WTC11 (cell line): ENCODE results near the gene SRP9. TPM values are rescaled to one million over a fixed set of nuclear protein-coding genes. Genes with fewer than 3 reads are reported as not detected.
"Not testable (repeated sequence)": the region's sequence is repeated elsewhere in the genome, so short reads cannot be mapped to it uniquely, and the experiment has no call there.

Experiments
- ATAC-seq: fragments of 200-7000 bp; cut with Tn5 transposase; 2 replicates; pipeline ENCODE4 v1.10.0; 2021; ENCODE audit warnings: mild to moderate bottlenecking, moderate library complexity
- CTCF ChIA-PET: fragments of 300-600 bp; sonication (Branson Sonifier 250); formaldehyde crosslinking; loops from one replicate; lab custom pipeline; 2021; ENCODE audit warnings: antibody characterized with exemption; lab: Charles Lee
- POLR2A ChIA-PET: fragments of 350-600 bp; sonication (Branson Sonifier 250); formaldehyde crosslinking; loops from one replicate; lab custom pipeline; 2021; ENCODE audit warnings: antibody characterized with exemption; lab: Charles Lee
- DNase-seq: peaks from one replicate; pipeline ENCODE4 v3.0.0; 2021; ENCODE audit warnings: low spot score
- H3K27ac Mint-ChIP-seq: 2 replicates; pipeline ENCODE4 v1.8.0; 2021; ENCODE audit warnings: mixed read lengths
- H3K27me3 Mint-ChIP-seq: 2 replicates; pipeline ENCODE4 v1.8.0; 2021; ENCODE audit warnings: low read depth, mild to moderate bottlenecking, moderate library complexity, mixed read lengths
- H3K36me3 Mint-ChIP-seq: 2 replicates; pipeline ENCODE4 v1.8.0; 2021; ENCODE audit warnings: mixed read lengths
- H3K4me1 Mint-ChIP-seq: 2 replicates; pipeline ENCODE4 v1.8.0; 2022; ENCODE audit warnings: mixed read lengths
- H3K4me3 Mint-ChIP-seq: 2 replicates; pipeline ENCODE4 v1.8.0; 2021; ENCODE audit warnings: mild to moderate bottlenecking, moderate library complexity, mixed read lengths
- H3K9me3 Mint-ChIP-seq: 2 replicates; pipeline ENCODE4 v1.8.0; 2021; ENCODE audit warnings: mixed read lengths
- AR ChIP-seq: fragments of 250-450 bp; sonication (Bioruptor Pico); IDR thresholded peaks from 2 replicates; pipeline ENCODE4 v1.9.0; 2021; ENCODE audit warnings: mild to moderate bottlenecking
- ATF3 ChIP-seq: sonication (generic); formaldehyde crosslinking; conservative IDR thresholded peaks from 2 replicates; pipeline ENCODE4 v1.8.1; 2022; ENCODE audit warnings: mild to moderate bottlenecking, missing genetic modification reagents
- GRHL2 ChIP-seq: fragments of 250-450 bp; sonication (Bioruptor Pico); IDR thresholded peaks from 2 replicates; pipeline ENCODE4 v1.8.0; 2022; ENCODE audit warnings: mild to moderate bottlenecking, moderate library complexity; ENCODE audit not compliant: insufficient replicate concordance, severe bottlenecking
- IRF1 ChIP-seq: sonication (generic); formaldehyde crosslinking; IDR thresholded peaks from 2 replicates; pipeline ENCODE4 v1.8.0; 2023; ENCODE audit warnings: missing genetic modification reagents
- IRF2 ChIP-seq: sonication (generic); formaldehyde crosslinking; IDR thresholded peaks from 2 replicates; pipeline ENCODE4 v1.8.0; 2022; ENCODE audit warnings: low read depth, missing genetic modification reagents, borderline replicate concordance
- JUN ChIP-seq: sonication (generic); formaldehyde crosslinking; IDR thresholded peaks from 2 replicates; pipeline ENCODE4 v1.8.0; 2023; ENCODE audit warnings: mild to moderate bottlenecking, missing genetic modification reagents
- MLX ChIP-seq: sonication (generic); formaldehyde crosslinking; IDR thresholded peaks from 2 replicates; pipeline ENCODE4 v1.8.1; 2023; ENCODE audit warnings: mild to moderate bottlenecking, missing genetic modification reagents, moderate library complexity
- NFE2L1 ChIP-seq: sonication (generic); formaldehyde crosslinking; IDR thresholded peaks from 2 replicates; pipeline ENCODE4 v1.8.1; 2023; ENCODE audit warnings: missing genetic modification reagents
- NR2C2 ChIP-seq: sonication (generic); formaldehyde crosslinking; IDR thresholded peaks from 2 replicates; pipeline ENCODE4 v1.8.0; 2022; ENCODE audit warnings: mild to moderate bottlenecking, missing genetic modification reagents
- SP1 ChIP-seq: sonication (generic); formaldehyde crosslinking; conservative IDR thresholded peaks from 2 replicates; pipeline ENCODE4 v1.8.1; 2022; ENCODE audit warnings: missing genetic modification reagents
- TCF7 ChIP-seq: sonication (generic); formaldehyde crosslinking; IDR thresholded peaks from 2 replicates; pipeline ENCODE4 v1.8.0; 2022; ENCODE audit warnings: mild to moderate bottlenecking, low read depth, missing genetic modification reagents, moderate library complexity
- TEAD1 ChIP-seq: sonication (generic); formaldehyde crosslinking; IDR thresholded peaks from 2 replicates; pipeline ENCODE4 v1.8.0; 2022; ENCODE audit warnings: mild to moderate bottlenecking, missing genetic modification reagents
- TEAD4 ChIP-seq: sonication (generic); formaldehyde crosslinking; IDR thresholded peaks from 2 replicates; pipeline ENCODE4 v1.8.0; 2022; ENCODE audit warnings: mild to moderate bottlenecking, missing genetic modification reagents
- ZBTB21 ChIP-seq: sonication (generic); formaldehyde crosslinking; IDR thresholded peaks from 2 replicates; pipeline ENCODE4 v1.8.1; 2023; ENCODE audit warnings: mild to moderate bottlenecking, missing genetic modification reagents, borderline replicate concordance
- ZNF121 ChIP-seq: sonication (generic); formaldehyde crosslinking; IDR thresholded peaks from 2 replicates; pipeline ENCODE4 v1.8.0; 2023; ENCODE audit warnings: missing genetic modification reagents
- ZNF423 ChIP-seq: fragments of 250-450 bp; sonication (Bioruptor Pico); IDR thresholded peaks from 2 replicates; pipeline ENCODE4 v2.1.2; 2022; ENCODE audit warnings: mild to moderate bottlenecking, moderate library complexity
- total RNA-seq: library from RNA; stranded (reverse); gene quantifications from 3 replicates; pipeline ENCODE4 v1.2.3, GENCODE V29; 2021

Gene SRP9
- total RNA-seq, 1 experiment from 2014 or later, result 375 TPM

- POLR2A ChIA-PET, result not testable (repeated sequence)
Observed at GRCh38 chr1:225815090-225815489, 37.5 kb downstream of the SRP9 start.

GRCh38 chr1:225815526-225816178, 38.0 kb downstream of the SRP9 start:
- H3K4me1 Mint-ChIP-seq, result peaks cover 61% of the 10 kb centered on the region

More at GRCh38 chr1:225815090-225815489, 37.5 kb downstream of the SRP9 start:
- H3K9me3 Mint-ChIP-seq, DNase-seq, H3K36me3 Mint-ChIP-seq, CTCF ChIA-PET, H3K4me3 Mint-ChIP-seq, ATAC-seq, H3K27ac Mint-ChIP-seq, H3K27me3 Mint-ChIP-seq: not testable (repeated sequence)
- peaks cover 63% of the 10 kb centered on the region for H3K4me1 Mint-ChIP-seq
- TF ChIP-seq ZNF121 (CRISPR knock-in tag), result peak; percentile 88; the same call in 1 of the 2 replicates

GRCh38 chr1:225816643-225817538, 39.3 kb downstream of the SRP9 start:
- DNase-seq (no peak), ATAC-seq (peak; percentile 8; the same call in 1 of the 2 replicates)
- POLR2A ChIA-PET, result interaction anchor here (1.0 kb wide), 1 partner anchor 39 kb away, joined by 4 read pairs; the partner anchor contains the start of gene SRP9
- no peaks in the 10 kb centered on the region; the same call in 1 of the 2 replicates for H3K27me3 Mint-ChIP-seq
- H3K4me1 Mint-ChIP-seq, result peaks cover 50% of the 10 kb centered on the region
- CTCF ChIA-PET, result interaction anchor here (0.7 to 3.5 kb wide), 4 partner anchors 25 to 342 kb away, joined by 3 to 21 read pairs (median 10); partner anchors contain the start of gene SRP9
- peak overlapping the region; percentile 85 for H3K27ac Mint-ChIP-seq
- H3K36me3 Mint-ChIP-seq, result peaks cover 6% of the 10 kb centered on the region
- TF ChIP-seq ZNF423 (CRISPR knock-in tag) (peak; percentile 15), JUN (CRISPR knock-in tag) (no peak)
- H3K4me3 Mint-ChIP-seq, result no peak overlapping the region
- H3K9me3 Mint-ChIP-seq, result no peaks in the 10 kb centered on the region

More at GRCh38 chr1:225815526-225816178, 38.0 kb downstream of the SRP9 start:
- Mint-ChIP-seq H3K27me3 (no peaks in the 10 kb centered on the region; the same call in 1 of the 2 replicates), H3K4me3 (no peak overlapping the region), H3K36me3 (peaks cover 6% of the 10 kb centered on the region; the same call in 1 of the 2 replicates), H3K9me3 (no peaks in the 10 kb centered on the region), H3K27ac (peak overlapping the region; percentile 78)
- POLR2A ChIA-PET, result no interaction called here
- ATAC-seq, result no peak
- CTCF ChIA-PET, result interaction anchor here (0.7 to 3.5 kb wide), 2 partner anchors 27 to 39 kb away, joined by 3 to 21 read pairs; partner anchors contain the start of gene SRP9
- TF ChIP-seq TEAD4 (CRISPR knock-in tag) (no peak), ZNF121 (CRISPR knock-in tag) (0 out of 2 replicates have a peak, but pooled peaks have one; percentile 6)
- no peak for DNase-seq

GRCh38 chr1:225817611-225818061, 40.0 kb downstream of the SRP9 start:
- ChIA-PET POLR2A (interaction anchor here (1.0 to 1.2 kb wide), 2 partner anchors 40 kb away, joined by 4 to 5 read pairs; partner anchors contain the start of gene SRP9), CTCF (interaction anchor here (0.9 to 3.5 kb wide), 5 partner anchors 31 to 342 kb away, joined by 3 to 21 read pairs (median 4); partner anchors contain the start of gene SRP9)
- Mint-ChIP-seq H3K27ac (peak overlapping the region; percentile 71), H3K9me3 (no peaks in the 10 kb centered on the region), H3K4me1 (peaks cover 49% of the 10 kb centered on the region), H3K27me3 (no peaks in the 10 kb centered on the region; the same call in 1 of the 2 replicates), H3K36me3 (peaks cover 10% of the 10 kb centered on the region), H3K4me3 (no peak overlapping the region)
- DNase-seq, result no peak
- peak; percentile 83; the same call in 1 of the 2 replicates for TF ChIP-seq NFE2L1 (CRISPR knock-in tag)
- no peak for TF ChIP-seq ZBTB21
- peak; percentile 27 for ATAC-seq

- CTCF ChIA-PET, result interaction anchor here (0.9 to 3.5 kb wide), 4 partner anchors 41 to 343 kb away, joined by 3 to 21 read pairs (median 11); partner anchors contain the start of gene SRP9
- no peaks in the 10 kb centered on the region for H3K9me3 Mint-ChIP-seq
- H3K4me3 Mint-ChIP-seq, result no peak overlapping the region
- ATAC-seq (no peak), DNase-seq (no peak)
- no peaks in the 10 kb centered on the region; the same call in 1 of the 2 replicates for H3K27me3 Mint-ChIP-seq
- POLR2A ChIA-PET, result interaction anchor here (1.2 kb wide), 1 partner anchor 40 kb away, joined by 5 read pairs; the partner anchor contains the start of gene SRP9
- peak overlapping the region; percentile 22 for H3K27ac Mint-ChIP-seq
- H3K4me1 Mint-ChIP-seq, result peaks cover 44% of the 10 kb centered on the region
- peaks cover 10% of the 10 kb centered on the region for H3K36me3 Mint-ChIP-seq
- TF ChIP-seq NR2C2 (CRISPR knock-in tag) (no peak), MLX (no peak), SP1 (CRISPR knock-in tag) (no peak), IRF1 (no peak), TCF7 (no peak), GRHL2 (CRISPR knock-in tag) (no peak), TEAD1 (CRISPR knock-in tag) (no peak), AR (CRISPR knock-in tag) (no peak), ATF3 (CRISPR knock-in tag) (no peak), IRF2 (CRISPR knock-in tag) (no peak)
Observed at GRCh38 chr1:225818229-225818628, 40.6 kb downstream of the SRP9 start.
